C4-2B (cell line): ENCODE results near the gene CEP350.

Experiments used
- ZFX ChIP-seq: fragments of 450-650 bp; IDR thresholded peaks from 2 replicates; pipeline ENCODE4 v1.6.1; 2017
- TF ChIP-seq, protein P1 (sequence below): fragments of 450-650 bp; conservative IDR thresholded peaks from 2 replicates; pipeline ENCODE4 v1.5.1; 2017; ENCODE audit warnings: mild to moderate bottlenecking

DNA sequence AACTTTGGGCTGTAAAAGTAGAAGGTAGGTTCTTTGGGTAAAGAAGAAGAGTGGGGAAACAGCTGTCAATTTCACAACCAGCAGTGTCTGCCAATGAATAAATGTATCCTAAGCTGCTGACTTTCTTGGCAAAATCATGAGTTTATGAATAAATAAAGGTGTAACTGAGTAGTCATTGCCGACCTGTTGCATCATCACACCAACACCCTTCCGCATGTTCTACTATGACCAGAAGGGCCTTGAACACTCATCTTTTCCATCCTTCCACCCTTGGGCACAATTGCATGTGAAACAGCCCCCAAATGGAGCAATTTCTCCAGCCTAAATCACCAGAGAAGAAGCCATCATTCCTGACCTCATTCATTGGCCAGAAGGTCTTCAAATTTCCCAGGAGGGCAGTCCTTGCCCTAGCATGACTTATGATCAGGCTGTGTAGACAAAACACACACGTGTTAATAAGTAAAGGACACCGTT is 168.9 kb downstream of the CEP350 start:
- TF ChIP-seq, protein P1, sequence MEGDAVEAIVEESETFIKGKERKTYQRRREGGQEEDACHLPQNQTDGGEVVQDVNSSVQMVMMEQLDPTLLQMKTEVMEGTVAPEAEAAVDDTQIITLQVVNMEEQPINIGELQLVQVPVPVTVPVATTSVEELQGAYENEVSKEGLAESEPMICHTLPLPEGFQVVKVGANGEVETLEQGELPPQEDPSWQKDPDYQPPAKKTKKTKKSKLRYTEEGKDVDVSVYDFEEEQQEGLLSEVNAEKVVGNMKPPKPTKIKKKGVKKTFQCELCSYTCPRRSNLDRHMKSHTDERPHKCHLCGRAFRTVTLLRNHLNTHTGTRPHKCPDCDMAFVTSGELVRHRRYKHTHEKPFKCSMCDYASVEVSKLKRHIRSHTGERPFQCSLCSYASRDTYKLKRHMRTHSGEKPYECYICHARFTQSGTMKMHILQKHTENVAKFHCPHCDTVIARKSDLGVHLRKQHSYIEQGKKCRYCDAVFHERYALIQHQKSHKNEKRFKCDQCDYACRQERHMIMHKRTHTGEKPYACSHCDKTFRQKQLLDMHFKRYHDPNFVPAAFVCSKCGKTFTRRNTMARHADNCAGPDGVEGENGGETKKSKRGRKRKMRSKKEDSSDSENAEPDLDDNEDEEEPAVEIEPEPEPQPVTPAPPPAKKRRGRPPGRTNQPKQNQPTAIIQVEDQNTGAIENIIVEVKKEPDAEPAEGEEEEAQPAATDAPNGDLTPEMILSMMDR, result no peak
- no peak for TF ChIP-seq ZFX
